Measurements from ENCODE around the gene GPR151.

Gene GPR151

DNA sequence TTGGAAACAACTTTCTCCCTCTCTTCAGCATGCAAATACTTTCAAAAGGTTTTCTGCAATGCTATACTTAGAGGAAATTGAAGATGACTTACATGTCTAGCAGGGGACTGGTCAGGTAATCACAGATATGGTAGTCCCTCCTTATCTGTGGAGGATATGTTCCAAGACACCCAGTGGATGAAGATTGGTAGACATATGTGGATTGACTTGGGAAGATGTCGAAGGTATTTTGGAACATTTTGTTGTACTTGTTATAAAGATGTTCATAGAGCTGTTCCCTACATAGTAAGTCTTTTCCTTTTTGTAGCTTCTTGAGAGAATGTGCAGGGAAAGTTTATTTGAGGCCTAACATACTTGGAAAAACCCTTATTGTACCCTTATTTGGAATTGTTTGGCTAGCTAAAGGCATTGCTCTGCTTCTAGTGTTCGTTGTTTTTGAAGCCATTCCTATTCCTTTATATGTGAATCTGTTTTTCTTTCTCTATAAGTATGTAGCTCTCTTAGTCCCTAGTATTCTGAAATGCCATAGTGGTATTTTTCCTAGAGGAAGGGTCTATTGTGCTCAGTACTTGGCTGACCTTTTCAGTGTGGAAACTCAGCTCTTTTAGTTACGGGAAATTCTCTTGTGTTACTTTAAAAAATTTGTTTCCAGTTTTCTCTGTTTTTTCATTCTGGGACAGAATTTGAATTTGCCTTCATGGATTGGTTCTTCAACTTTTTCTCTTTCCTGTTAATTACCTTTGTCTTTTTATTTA, 25.7 kb downstream of the GPR151 start:
- H3K27ac ChIP-seq (ENCODE audit: low read length): no peak overlapping the region
- WGBS (ENCODE audit: insufficient coverage, insufficient read length): no CpG with 5 or more reads among the region's 3 CpGs
- no peak overlapping the region for H3K4me3 ChIP-seq (ENCODE audit: low read length)
- H3K4me1 ChIP-seq (ENCODE audit: control insufficient read depth, insufficient read depth, low read length): no peaks in the 10 kb centered on the region
- no peak for DNase-seq (ENCODE audit: low read depth, low spot score)
- peaks cover 3% of the 10 kb centered on the region; the same call in 1 of the 2 replicates for H3K36me3 ChIP-seq (ENCODE audit: control insufficient read depth, insufficient read depth, low read length)
- no peaks in the 10 kb centered on the region for H3K27me3 ChIP-seq (ENCODE audit: control insufficient read depth, insufficient read depth, low read length)
- no peaks in the 10 kb centered on the region for H3K9me3 ChIP-seq (ENCODE audit: control insufficient read depth, insufficient read depth, low read length)

DNA sequence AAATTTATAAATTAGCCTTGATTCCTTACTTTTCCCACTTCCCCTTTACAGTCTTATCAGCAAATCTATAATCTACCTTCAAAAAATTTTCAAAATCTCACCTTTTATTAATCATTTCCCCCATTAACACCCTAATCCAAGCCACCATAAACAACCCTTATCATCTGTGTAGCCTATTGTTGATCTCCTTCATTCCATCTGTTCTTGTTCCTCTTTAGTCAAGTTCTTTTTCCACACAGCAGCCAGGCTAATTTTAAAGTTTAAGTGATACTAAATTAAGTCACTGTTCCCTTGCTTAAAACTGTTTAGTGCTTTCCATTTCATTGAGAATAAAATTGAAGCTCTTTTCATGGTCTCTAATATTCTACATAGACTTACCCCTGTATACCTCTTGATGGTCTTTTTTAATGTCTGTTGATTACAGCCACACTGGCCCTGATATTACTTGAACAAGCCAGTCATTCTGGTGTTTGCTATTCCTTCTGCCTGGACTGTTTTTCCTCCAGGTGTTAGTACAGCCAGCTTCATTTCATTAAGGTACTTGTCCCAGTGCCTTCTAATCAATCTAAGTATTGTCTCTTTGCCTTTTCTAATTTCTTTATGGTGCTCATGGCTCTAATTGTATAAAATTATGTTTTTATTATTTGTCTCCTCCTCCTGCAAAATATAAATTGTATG, 31.1 kb downstream of the GPR151 start:
- no peaks in the 10 kb centered on the region for H3K4me1 ChIP-seq (ENCODE audit: control insufficient read depth, insufficient read depth, low read length)
- no peak overlapping the region for H3K4me3 ChIP-seq (ENCODE audit: low read length)
- H3K27ac ChIP-seq (ENCODE audit: low read length): no peak overlapping the region
- DNase-seq (ENCODE audit: low read depth, low spot score): no peak
- no peaks in the 10 kb centered on the region for H3K9me3 ChIP-seq (ENCODE audit: control insufficient read depth, insufficient read depth, low read length)
- peaks cover 3% of the 10 kb centered on the region; the same call in 1 of the 2 replicates for H3K36me3 ChIP-seq (ENCODE audit: control insufficient read depth, insufficient read depth, low read length)
- no peaks in the 10 kb centered on the region for H3K27me3 ChIP-seq (ENCODE audit: control insufficient read depth, insufficient read depth, low read length)

DNA sequence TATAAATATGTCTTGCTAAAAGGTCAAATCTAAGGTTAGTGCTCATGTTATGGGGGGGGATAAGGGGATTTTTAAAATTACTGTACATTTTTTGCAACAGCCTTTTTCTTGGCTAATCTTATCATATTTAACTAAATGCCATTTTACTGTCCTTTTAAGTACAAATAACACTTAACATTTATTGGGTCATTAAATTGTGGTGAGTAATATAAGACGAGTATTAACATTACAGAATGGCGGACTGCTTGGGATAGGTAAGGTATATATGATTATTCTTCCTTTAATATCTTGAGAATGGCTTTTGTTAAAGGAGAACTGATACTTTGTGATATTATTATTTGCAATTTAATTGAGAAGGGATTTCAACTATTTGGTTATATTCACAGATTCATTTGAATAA, 33.2 kb downstream of the GPR151 start:
- no peak overlapping the region for H3K4me3 ChIP-seq (ENCODE audit: low read length)
- H3K36me3 ChIP-seq (ENCODE audit: control insufficient read depth, insufficient read depth, low read length): peaks cover 3% of the 10 kb centered on the region; the same call in 1 of the 2 replicates
- no peaks in the 10 kb centered on the region for H3K9me3 ChIP-seq (ENCODE audit: control insufficient read depth, insufficient read depth, low read length)
- H3K27ac ChIP-seq (ENCODE audit: low read length): no peak overlapping the region
- H3K4me1 ChIP-seq (ENCODE audit: control insufficient read depth, insufficient read depth, low read length): no peaks in the 10 kb centered on the region
- no peaks in the 10 kb centered on the region for H3K27me3 ChIP-seq (ENCODE audit: control insufficient read depth, insufficient read depth, low read length)
- WGBS (ENCODE audit: insufficient coverage, insufficient read length): no CpG with 5 or more reads among the region's 2 CpGs
- no peak for DNase-seq (ENCODE audit: low read depth, low spot score)

DNA sequence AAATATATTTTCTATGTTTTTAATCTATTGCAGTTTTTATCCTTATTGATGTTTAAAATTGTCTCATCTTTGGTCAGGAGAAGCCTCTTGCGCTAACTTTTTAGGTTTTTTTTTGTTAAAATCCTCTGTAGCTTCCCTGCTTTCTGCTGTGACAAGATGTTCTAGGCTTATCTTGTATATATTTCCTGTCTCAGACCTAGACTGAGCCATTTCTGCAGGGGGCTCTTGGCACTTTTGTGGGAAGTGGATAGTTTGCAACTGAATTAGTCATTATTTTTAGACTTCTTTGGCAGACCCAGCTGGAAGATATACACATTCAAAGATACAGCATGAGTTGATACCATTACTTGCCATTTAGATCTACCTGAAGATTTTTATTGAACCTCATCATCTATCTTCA, 40.1 kb downstream of the GPR151 start:
- peaks cover 19% of the 10 kb centered on the region; the same call in 1 of the 2 replicates for H3K36me3 ChIP-seq (ENCODE audit: control insufficient read depth, insufficient read depth, low read length)

DNA sequence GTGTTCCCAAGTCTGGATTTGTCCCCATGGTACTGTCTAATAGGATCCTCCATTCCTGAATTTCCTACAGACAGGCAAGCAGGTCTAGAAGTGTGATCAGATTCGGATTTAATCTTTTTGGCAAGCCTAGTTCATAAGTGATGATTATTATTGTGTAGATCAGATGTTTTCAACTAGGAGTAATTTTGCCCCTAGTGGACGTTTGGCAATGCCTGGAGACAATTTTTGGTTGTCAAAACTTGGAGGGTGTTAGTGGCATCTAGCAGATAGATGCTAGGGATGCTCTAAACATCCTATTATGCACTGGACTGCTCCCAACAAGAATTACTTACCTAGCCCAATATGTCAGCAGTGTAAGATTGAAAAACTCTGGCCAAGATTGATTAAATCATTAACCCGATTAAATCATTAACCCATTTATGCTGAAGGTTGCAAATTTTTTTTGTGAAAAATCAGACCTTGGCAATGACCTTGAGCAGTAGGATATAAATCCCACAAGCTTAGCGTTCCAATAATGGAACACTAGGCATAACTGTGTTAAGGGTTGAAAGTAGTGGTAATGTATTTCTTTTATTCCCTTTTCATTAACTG, 40.7 kb downstream of the GPR151 start:
- H3K4me3 ChIP-seq (ENCODE audit: low read length): no peak overlapping the region
- no peak overlapping the region for H3K27ac ChIP-seq (ENCODE audit: low read length)
- DNase-seq (ENCODE audit: low read depth, low spot score): no peak
- H3K27me3 ChIP-seq (ENCODE audit: control insufficient read depth, insufficient read depth, low read length): no peaks in the 10 kb centered on the region
- no peaks in the 10 kb centered on the region for H3K4me1 ChIP-seq (ENCODE audit: control insufficient read depth, insufficient read depth, low read length)
- peaks cover 19% of the 10 kb centered on the region; the same call in 1 of the 2 replicates for H3K36me3 ChIP-seq (ENCODE audit: control insufficient read depth, insufficient read depth, low read length)
- WGBS (ENCODE audit: insufficient coverage, insufficient read length): no CpG with 5 or more reads among the region's 4 CpGs
- H3K9me3 ChIP-seq (ENCODE audit: control insufficient read depth, insufficient read depth, low read length): no peaks in the 10 kb centered on the region

More for the DNA sequence above, 40.1 kb downstream of the GPR151 start:
- no peak overlapping the region for H3K27ac ChIP-seq (ENCODE audit: low read length)
- no peaks in the 10 kb centered on the region for H3K4me1 ChIP-seq (ENCODE audit: control insufficient read depth, insufficient read depth, low read length)
- H3K4me3 ChIP-seq (ENCODE audit: low read length): no peak overlapping the region
- H3K9me3 ChIP-seq (ENCODE audit: control insufficient read depth, insufficient read depth, low read length): no peaks in the 10 kb centered on the region
- H3K27me3 ChIP-seq (ENCODE audit: control insufficient read depth, insufficient read depth, low read length): no peaks in the 10 kb centered on the region
- DNase-seq (ENCODE audit: low read depth, low spot score): no peak
- WGBS (ENCODE audit: insufficient coverage, insufficient read length): no CpG with 5 or more reads among the region's 1 CpG

DNA sequence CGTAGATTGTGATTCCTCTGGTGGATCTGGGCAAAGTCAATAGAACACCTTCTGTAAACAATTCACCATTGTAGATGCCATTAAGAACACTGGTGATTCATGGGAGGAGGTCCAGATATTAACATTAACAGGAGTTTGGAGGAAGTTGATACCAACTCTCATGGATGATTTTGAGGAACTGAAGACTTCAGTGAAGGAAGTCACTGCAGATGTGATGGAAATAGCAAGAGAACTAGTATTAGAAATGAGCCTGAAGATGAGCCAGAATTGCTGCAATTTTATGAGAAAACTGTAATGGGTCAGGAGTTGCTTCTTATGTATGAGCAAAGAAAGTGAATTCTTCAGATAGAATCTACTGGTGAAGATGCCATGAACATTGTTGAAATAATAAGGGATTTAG, 41.9 kb downstream of the GPR151 start:
- no peak for DNase-seq (ENCODE audit: low read depth, low spot score)
- WGBS (ENCODE audit: insufficient coverage, insufficient read length): no CpG with 5 or more reads among the region's 1 CpG
- Histone ChIP-seq H3K27ac (ENCODE audit: low read length) (no peak overlapping the region), H3K36me3 (ENCODE audit: control insufficient read depth, insufficient read depth, low read length) (peaks cover 19% of the 10 kb centered on the region; the same call in 1 of the 2 replicates), H3K27me3 (ENCODE audit: control insufficient read depth, insufficient read depth, low read length) (no peaks in the 10 kb centered on the region), H3K9me3 (ENCODE audit: control insufficient read depth, insufficient read depth, low read length) (no peaks in the 10 kb centered on the region), H3K4me3 (ENCODE audit: low read length) (no peak overlapping the region), H3K4me1 (ENCODE audit: control insufficient read depth, insufficient read depth, low read length) (no peaks in the 10 kb centered on the region)

DNA sequence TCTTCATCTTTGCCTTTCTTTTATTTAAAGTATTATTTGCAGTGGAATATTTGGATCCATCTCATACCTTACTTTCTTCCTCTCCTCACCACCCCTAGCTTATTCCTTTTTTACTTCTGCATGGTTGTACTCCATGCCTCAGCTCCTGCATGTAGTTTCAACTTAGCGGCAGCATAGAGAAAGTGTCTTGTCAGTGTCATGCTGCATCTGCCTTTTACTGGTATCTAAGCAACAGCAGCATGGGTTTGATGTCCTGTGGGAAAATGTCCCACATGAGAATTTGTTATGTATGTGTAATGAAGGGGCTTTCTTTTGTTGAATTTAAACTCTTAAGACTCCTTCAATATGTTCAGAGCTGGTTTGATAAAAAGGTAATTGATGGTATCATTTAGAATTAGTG, 48.2 kb downstream of the GPR151 start:
- no peak for DNase-seq (ENCODE audit: low read depth, low spot score)
- Histone ChIP-seq H3K27ac (ENCODE audit: low read length) (no peak overlapping the region), H3K9me3 (ENCODE audit: control insufficient read depth, insufficient read depth, low read length) (no peaks in the 10 kb centered on the region), H3K36me3 (ENCODE audit: control insufficient read depth, insufficient read depth, low read length) (peaks cover 12% of the 10 kb centered on the region; the same call in 1 of the 2 replicates), H3K4me1 (ENCODE audit: control insufficient read depth, insufficient read depth, low read length) (no peaks in the 10 kb centered on the region), H3K27me3 (ENCODE audit: control insufficient read depth, insufficient read depth, low read length) (no peaks in the 10 kb centered on the region), H3K4me3 (ENCODE audit: low read length) (no peak overlapping the region)
- no CpG with 5 or more reads among the region's 1 CpG for WGBS (ENCODE audit: insufficient coverage, insufficient read length)

DNA sequence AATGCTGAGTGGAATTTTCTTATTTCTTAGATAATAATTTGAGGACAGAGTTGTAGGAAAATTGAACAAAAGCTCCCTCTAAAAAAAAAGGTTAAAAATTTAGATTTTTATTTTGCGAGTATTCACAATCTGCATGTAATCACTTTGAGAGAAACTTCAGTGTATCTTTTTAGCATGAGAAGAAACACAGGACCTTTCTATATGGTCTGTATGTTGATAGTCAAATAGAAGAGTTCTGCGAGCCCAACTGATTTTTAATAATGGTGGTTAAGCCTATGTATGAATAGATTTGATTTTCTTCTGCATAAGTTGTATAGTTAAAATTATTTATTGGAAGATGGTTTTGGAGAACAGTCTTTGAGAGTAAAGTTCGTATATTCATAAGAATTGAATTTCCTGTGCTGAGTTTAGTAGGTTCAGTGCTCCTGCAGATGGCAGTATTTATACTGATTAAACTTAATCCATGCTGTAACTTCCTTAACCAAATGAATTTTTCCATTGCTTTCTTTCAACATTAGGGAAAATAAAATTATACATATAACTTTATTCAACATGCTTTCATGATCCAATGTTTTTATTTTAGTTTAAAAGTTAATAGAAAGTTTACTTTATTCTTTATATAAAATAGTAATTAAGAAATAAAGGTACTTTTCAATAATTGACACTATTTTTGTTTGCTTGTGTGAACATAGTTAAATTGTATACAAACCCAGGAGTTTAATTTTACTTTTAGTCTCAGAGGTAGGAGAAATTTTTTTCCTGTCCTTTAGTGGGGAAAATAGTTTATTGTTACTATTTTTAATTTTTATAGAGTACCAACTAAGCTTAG, 49.3 kb downstream of the GPR151 start:
- Histone ChIP-seq H3K27ac (ENCODE audit: low read length) (no peak overlapping the region), H3K9me3 (ENCODE audit: control insufficient read depth, insufficient read depth, low read length) (no peaks in the 10 kb centered on the region), H3K27me3 (ENCODE audit: control insufficient read depth, insufficient read depth, low read length) (no peaks in the 10 kb centered on the region), H3K4me3 (ENCODE audit: low read length) (no peak overlapping the region), H3K36me3 (ENCODE audit: control insufficient read depth, insufficient read depth, low read length) (peaks cover 10% of the 10 kb centered on the region; the same call in 1 of the 2 replicates), H3K4me1 (ENCODE audit: control insufficient read depth, insufficient read depth, low read length) (no peaks in the 10 kb centered on the region)
- 100% methylated on average over 1 of the region's 3 CpGs for WGBS (ENCODE audit: insufficient coverage, insufficient read length)
- DNase-seq (ENCODE audit: low read depth, low spot score): no peak

DNA sequence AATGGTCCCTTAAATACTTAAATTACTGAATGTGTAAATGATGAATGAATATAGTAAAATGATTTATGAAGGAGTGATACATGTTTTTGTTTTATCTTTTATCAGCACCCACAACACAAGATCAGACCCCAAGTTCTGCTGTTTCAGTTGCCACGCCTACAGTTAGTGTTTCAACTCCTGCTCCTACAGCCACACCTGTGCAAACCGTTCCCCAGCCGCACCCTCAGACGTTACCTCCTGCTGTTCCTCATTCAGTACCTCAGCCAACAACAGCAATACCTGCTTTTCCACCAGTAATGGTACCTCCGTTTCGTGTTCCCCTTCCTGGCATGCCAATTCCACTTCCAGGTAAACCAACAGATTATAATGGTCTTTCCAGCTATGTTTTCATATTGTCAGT, 52.5 kb downstream of the GPR151 start:
- no peak for DNase-seq (ENCODE audit: low read depth, low spot score)
- no CpG with 5 or more reads among the region's 6 CpGs for WGBS (ENCODE audit: insufficient coverage, insufficient read length)
- H3K27me3 ChIP-seq (ENCODE audit: control insufficient read depth, insufficient read depth, low read length): no peaks in the 10 kb centered on the region
- no peaks in the 10 kb centered on the region for H3K9me3 ChIP-seq (ENCODE audit: control insufficient read depth, insufficient read depth, low read length)
- no peak overlapping the region for H3K4me3 ChIP-seq (ENCODE audit: low read length)
- no peaks in the 10 kb centered on the region for H3K4me1 ChIP-seq (ENCODE audit: control insufficient read depth, insufficient read depth, low read length)
- H3K27ac ChIP-seq (ENCODE audit: low read length): no peak overlapping the region
- peaks cover 13% of the 10 kb centered on the region for H3K36me3 ChIP-seq (ENCODE audit: control insufficient read depth, insufficient read depth, low read length)

All from iPS DF 6.9 (cell line).